Measurements from ENCODE around the gene SLC15A1. TPM values are rescaled to one million over a fixed set of nuclear protein-coding genes. Genes with fewer than 3 reads are reported as not detected.
"Not testable (repeated sequence)": the region's sequence is repeated elsewhere in the genome, so short reads cannot be mapped to it uniquely, and the experiment has no call there.

SLC15A1 gene
- total RNA-seq, 1 experiment from 2014 or later: not detected

- no peak for DNase-seq (ENCODE audit: low read depth)
These were observed 2.6 kb upstream of the SLC15A1 start for GRCh38 chr13:98755116-98755515.

GRCh38 chr13:98754468-98754867 lies 2.0 kb upstream of the SLC15A1 start:
- DNase-seq (ENCODE audit: low read depth): not testable (repeated sequence)

- no peak for DNase-seq (ENCODE audit: low read depth)
These were observed 508 bp downstream of the SLC15A1 start for GRCh38 chr13:98751861-98752466.

- DNase-seq (ENCODE audit: low read depth): no peak
These were observed 1.1 kb downstream of the SLC15A1 start for GRCh38 chr13:98751367-98751782.

- DNase-seq (ENCODE audit: low read depth): no peak
These were observed 3.0 kb downstream of the SLC15A1 start for GRCh38 chr13:98749501-98749900.

- no peak for DNase-seq (ENCODE audit: low read depth)
These were observed 5.5 kb downstream of the SLC15A1 start for GRCh38 chr13:98746968-98747367.

GRCh38 chr13:98743377-98743776 lies 9.1 kb downstream of the SLC15A1 start:
- no peak for DNase-seq (ENCODE audit: low read depth)

- DNase-seq (ENCODE audit: low read depth): no peak
These were observed 9.5 kb downstream of the SLC15A1 start for GRCh38 chr13:98742961-98743360.

GRCh38 chr13:98741741-98742435 lies 10.6 kb downstream of the SLC15A1 start:
- DNase-seq (ENCODE audit: low read depth): no peak

GRCh38 chr13:98740131-98740530 lies 12.3 kb downstream of the SLC15A1 start:
- no peak for DNase-seq (ENCODE audit: low read depth)

GRCh38 chr13:98738993-98739392 lies 13.5 kb downstream of the SLC15A1 start:
- no peak for DNase-seq (ENCODE audit: low read depth)

- no peak for DNase-seq (ENCODE audit: low read depth)
These were observed 14.3 kb downstream of the SLC15A1 start for GRCh38 chr13:98738213-98738612.

- no peak for DNase-seq (ENCODE audit: low read depth)
These were observed 20.5 kb downstream of the SLC15A1 start for GRCh38 chr13:98731925-98732324.

GRCh38 chr13:98731038-98731437 lies 21.4 kb downstream of the SLC15A1 start:
- no peak for DNase-seq (ENCODE audit: low read depth)

- DNase-seq (ENCODE audit: low read depth): no peak
These were observed 22.0 kb downstream of the SLC15A1 start for GRCh38 chr13:98730441-98730840.

GRCh38 chr13:98729658-98730057 lies 22.8 kb downstream of the SLC15A1 start:
- no peak for DNase-seq (ENCODE audit: low read depth)

GRCh38 chr13:98722958-98723357 lies 29.5 kb downstream of the SLC15A1 start:
- no peak for DNase-seq (ENCODE audit: low read depth)

- DNase-seq (ENCODE audit: low read depth): no peak
These were observed 30.5 kb downstream of the SLC15A1 start for GRCh38 chr13:98721825-98722510.

GRCh38 chr13:98719527-98720250 lies 32.8 kb downstream of the SLC15A1 start:
- DNase-seq (ENCODE audit: low read depth): no peak

GRCh38 chr13:98717891-98718290 lies 34.6 kb downstream of the SLC15A1 start:
- DNase-seq (ENCODE audit: low read depth): no peak

GRCh38 chr13:98717256-98717655 lies 35.2 kb downstream of the SLC15A1 start:
- no peak for DNase-seq (ENCODE audit: low read depth)

GRCh38 chr13:98710521-98710920 lies 42.0 kb downstream of the SLC15A1 start:
- DNase-seq (ENCODE audit: low read depth): no peak

Measured in HT1080 (cell line).